Tibial artery (tissue), 4 donors: ENCODE measurements around the gene MLC1.

Experiments used
- DNase-seq, 2 donors: peaks; one replicate each; pipeline ENCODE4 v3.0.0-alpha.2; 2019
- H3K27ac ChIP-seq, 2 donors: fragments of 200-600 bp; sonication (generic) in 1 of 2; 1 replicate in 1 of 2; 2 replicates in 1 of 2; pipeline ENCODE4 v1.5.1; 2018 to 2019; ENCODE audit warnings: mild to moderate bottlenecking in 1 of 2
- H3K27me3 ChIP-seq, 2 donors: fragments of 200-600 bp; sonication (generic) in 1 of 2; one replicate each; pipeline versions ENCODE4 v1.5.1 to v1.6.0; 2016 to 2019
- H3K36me3 ChIP-seq, 3 donors: fragments of 200-600 bp; sonication (generic) in 2 of 3; one replicate each; pipeline ENCODE4 v1.5.1; 2016 to 2019; ENCODE audit warnings: mild to moderate bottlenecking in 2 of 3
- H3K4me1 ChIP-seq, 4 donors: fragments of 200-600 bp; sonication (generic) in 2 of 4; 1 replicate in 3 of 4; 2 replicates in 1 of 4; pipeline ENCODE4 v1.5.1; 2016 to 2019
- H3K4me3 ChIP-seq, 2 donors: fragments of 200-600 bp; sonication (generic) in 1 of 2; 1 replicate in 1 of 2; 2 replicates in 1 of 2; pipeline ENCODE4 v1.5.1; 2018 to 2019; ENCODE audit warnings: mild to moderate bottlenecking in 2 of 2
- H3K9me3 ChIP-seq, 3 donors: fragments of 200-600 bp; sonication (generic) in 1 of 3; one replicate each; pipeline ENCODE4 v1.5.1; 2016 to 2019
- CTCF ChIP-seq, 2 experiments: fragments of 200-600 bp in 1 of 2; fragments of 450-650 bp in 1 of 2; IDR thresholded peaks; one replicate each; pipeline ENCODE4 v1.5.1; 2017 to 2019; ENCODE audit warnings: antibody characterized with exemption in 2 of 2, mild to moderate bottlenecking in 1 of 2, moderate library complexity in 1 of 2
- intact Hi-C: fragments of 100-400 bp; cut with DNase I; formaldehyde crosslinking; loops from one replicate; pipeline ENCODE4 v1.15.0; 2023; ENCODE audit warnings: low total_unique reads

The MLC1 gene

GRCh38 chr22:50034126-50035081, 50.8 kb downstream of the MLC1 start:
- Histone ChIP-seq H3K9me3 (peaks cover 0 to 13% (median 7%) of the 10 kb centered on the region in 3 donors), H3K4me3 (no peak overlapping the region), H3K27ac (no peak overlapping the region), H3K27me3 (peaks cover 0 to 63% of the 10 kb centered on the region in 2 donors), H3K36me3 (no peaks in the 10 kb centered on the region), H3K4me1 (peaks cover 0 to 9% (median 4%) of the 10 kb centered on the region in 4 donors)
- DNase-seq: no peak
- TF ChIP-seq CTCF (IDR thresholded peaks at IDR 0.05): no peak
- intact Hi-C loops: no loop called here

- no peak overlapping the region for H3K27ac ChIP-seq
- no peak overlapping the region for H3K4me3 ChIP-seq
- no peaks in the 10 kb centered on the region for H3K36me3 ChIP-seq
- H3K4me1 ChIP-seq: peaks cover 0 to 9% (median 4%) of the 10 kb centered on the region in 4 donors
- intact Hi-C loops: no loop called here
- DNase-seq: no peak
- no peaks in the 10 kb centered on the region for H3K9me3 ChIP-seq
- no peak for TF ChIP-seq CTCF (IDR thresholded peaks at IDR 0.05)
- peaks cover 0 to 66% of the 10 kb centered on the region in 2 donors for H3K27me3 ChIP-seq
Measured at GRCh38 chr22:50032941-50033601, 52.2 kb downstream of the MLC1 start.

- DNase-seq: peak in 1 of 2 donors; percentile 60
Measured at GRCh38 chr22:50032109-50032871, 52.9 kb downstream of the MLC1 start.

GRCh38 chr22:50031189-50032091, 53.8 kb downstream of the MLC1 start:
- Histone ChIP-seq H3K4me3 (no peak overlapping the region), H3K9me3 (no peaks in the 10 kb centered on the region), H3K36me3 (no peaks in the 10 kb centered on the region), H3K27me3 (peaks cover 0 to 75% of the 10 kb centered on the region in 2 donors), H3K4me1 (peaks cover 0 to 9% (median 4%) of the 10 kb centered on the region in 4 donors), H3K27ac (no peak overlapping the region)
- TF ChIP-seq CTCF (IDR thresholded peaks at IDR 0.05): no peak
- DNase-seq: peak in 1 of 2 donors; percentile 62
- intact Hi-C loops: no loop called here

More at GRCh38 chr22:50032109-50032871, 52.9 kb downstream of the MLC1 start:
- TF ChIP-seq CTCF (IDR thresholded peaks at IDR 0.05): no peak
- Histone ChIP-seq H3K36me3 (no peaks in the 10 kb centered on the region), H3K9me3 (no peaks in the 10 kb centered on the region), H3K4me3 (no peak overlapping the region), H3K4me1 (peaks cover 0 to 9% (median 4%) of the 10 kb centered on the region in 4 donors), H3K27ac (no peak overlapping the region), H3K27me3 (peaks cover 0 to 72% of the 10 kb centered on the region in 2 donors)
- intact Hi-C loops: no loop called here
